ENCODE results near the gene MYO10. TPM values are rescaled to one million over a fixed set of nuclear protein-coding genes. Genes with fewer than 3 reads are reported as not detected.
"Not testable (repeated sequence)": the region's sequence is repeated elsewhere in the genome, so short reads cannot be mapped to it uniquely, and the experiment has no call there.

MYO10 gene
- total RNA-seq, 2 experiments from 2014 or later, result 0.23 TPM; not detected in 1

DNA sequence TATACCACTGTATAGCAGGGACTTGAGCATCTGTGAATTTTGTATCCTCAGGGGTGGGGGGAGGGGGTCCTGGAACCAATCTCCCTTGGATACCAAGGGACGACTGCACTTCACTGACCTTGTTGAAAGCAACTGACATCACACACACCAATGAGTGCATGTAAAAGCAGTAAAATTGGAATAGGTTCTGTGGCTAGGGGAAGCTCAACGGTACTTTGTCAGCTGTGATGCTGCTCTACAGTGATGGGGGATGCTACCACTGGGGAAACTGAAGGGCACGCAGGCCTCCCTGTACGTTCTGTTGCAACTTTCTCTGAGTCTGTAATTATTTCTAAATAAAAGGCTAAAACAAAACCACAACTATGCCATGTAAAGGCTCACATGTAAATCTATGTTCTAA, 272.2 kb downstream of the MYO10 start:
- H3K4me1 Mint-ChIP-seq, result no peaks in the 10 kb centered on the region
- H3K9me3 Mint-ChIP-seq, result no peaks in the 10 kb centered on the region
- no peaks in the 10 kb centered on the region for H3K27me3 Mint-ChIP-seq
- CTCF ChIA-PET, result no interaction called here
- no peak overlapping the region for H3K4me3 Mint-ChIP-seq
- no peak for DNase-seq
- H3K27ac Mint-ChIP-seq, result no peak overlapping the region
- no peaks in the 10 kb centered on the region for H3K36me3 Mint-ChIP-seq (ENCODE audit: low read depth)
- POLR2A ChIA-PET, result no interaction called here

DNA sequence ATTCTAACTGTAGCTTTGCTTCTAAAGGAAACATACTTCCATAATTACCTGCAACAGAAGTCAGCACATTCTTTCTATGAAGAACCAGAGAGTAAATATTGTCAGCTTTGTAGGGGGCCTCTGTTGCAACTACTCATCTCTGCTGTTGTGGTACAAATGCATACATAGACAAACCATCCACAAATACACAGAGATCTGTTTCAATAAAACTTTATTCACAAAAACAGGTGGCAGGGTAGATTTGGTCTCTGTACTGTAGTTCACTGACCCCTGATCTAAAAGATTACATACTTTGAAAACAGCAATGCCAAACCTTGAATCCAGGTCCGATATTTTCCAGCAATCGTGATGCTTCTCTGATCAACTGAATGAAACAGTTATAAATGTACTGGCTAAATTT, 274.4 kb downstream of the MYO10 start:
- Mint-ChIP-seq H3K4me3 (no peak overlapping the region), H3K27ac (no peak overlapping the region), H3K36me3 (ENCODE audit: low read depth) (no peaks in the 10 kb centered on the region), H3K9me3 (no peaks in the 10 kb centered on the region), H3K4me1 (no peaks in the 10 kb centered on the region), H3K27me3 (no peaks in the 10 kb centered on the region)
- ChIA-PET POLR2A (no interaction called here), CTCF (no interaction called here)
- DNase-seq, result no peak

DNA sequence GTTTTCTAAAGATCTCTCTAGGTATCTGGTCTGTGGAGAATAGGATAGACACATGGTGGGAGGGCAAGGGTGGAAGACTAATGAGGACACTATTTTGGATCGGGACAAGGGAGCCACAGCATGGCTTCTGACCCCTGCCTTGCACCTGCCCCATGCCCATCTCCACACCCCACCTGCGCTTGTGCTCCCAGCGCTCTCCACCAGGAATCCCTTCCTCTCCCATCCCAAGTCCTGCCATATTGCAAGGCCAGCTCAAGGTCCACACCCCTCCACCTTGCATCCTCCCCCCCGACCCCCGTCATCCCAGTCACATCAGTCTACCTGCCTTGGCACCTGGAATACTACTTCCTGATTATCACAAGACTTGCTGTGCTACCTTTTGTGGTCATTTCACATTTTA, 275.1 kb downstream of the MYO10 start:
- no peak overlapping the region for H3K4me3 Mint-ChIP-seq
- no peaks in the 10 kb centered on the region for H3K36me3 Mint-ChIP-seq (ENCODE audit: low read depth)

GRCh38 chr5:16659536-16659935, 276.6 kb downstream of the MYO10 start:
- POLR2A ChIA-PET, result no interaction called here
- H3K36me3 Mint-ChIP-seq (ENCODE audit: low read depth), result no peaks in the 10 kb centered on the region
- H3K4me1 Mint-ChIP-seq, result no peaks in the 10 kb centered on the region
- H3K27ac Mint-ChIP-seq, result no peak overlapping the region
- CTCF ChIA-PET, result no interaction called here
- H3K9me3 Mint-ChIP-seq, result no peaks in the 10 kb centered on the region
- H3K4me3 Mint-ChIP-seq, result no peak overlapping the region
- DNase-seq, result no peak
- H3K27me3 Mint-ChIP-seq, result no peaks in the 10 kb centered on the region

More for the DNA sequence above, 275.1 kb downstream of the MYO10 start:
- H3K9me3 Mint-ChIP-seq, result no peaks in the 10 kb centered on the region
- DNase-seq, result no peak
- ChIA-PET CTCF (no interaction called here), POLR2A (no interaction called here)
- H3K4me1 Mint-ChIP-seq, result no peaks in the 10 kb centered on the region
- H3K27ac Mint-ChIP-seq, result no peak overlapping the region
- H3K27me3 Mint-ChIP-seq, result no peaks in the 10 kb centered on the region

GRCh38 chr5:16656561-16657191, 279.4 kb downstream of the MYO10 start:
- POLR2A ChIA-PET, result no interaction called here
- H3K27me3 Mint-ChIP-seq, result no peaks in the 10 kb centered on the region
- CTCF ChIA-PET, result no interaction called here

GRCh38 chr5:16654647-16655334, 281.3 kb downstream of the MYO10 start:
- DNase-seq, result no peak
- CTCF ChIA-PET, result no interaction called here
- Mint-ChIP-seq H3K4me3 (no peak overlapping the region), H3K27me3 (no peaks in the 10 kb centered on the region), H3K36me3 (ENCODE audit: low read depth) (no peaks in the 10 kb centered on the region), H3K27ac (no peak overlapping the region), H3K4me1 (no peaks in the 10 kb centered on the region), H3K9me3 (no peaks in the 10 kb centered on the region)
- POLR2A ChIA-PET, result no interaction called here

More at GRCh38 chr5:16656561-16657191, 279.4 kb downstream of the MYO10 start:
- no peaks in the 10 kb centered on the region for H3K36me3 Mint-ChIP-seq (ENCODE audit: low read depth)
- H3K9me3 Mint-ChIP-seq, result no peaks in the 10 kb centered on the region
- H3K4me3 Mint-ChIP-seq, result no peak overlapping the region
- H3K27ac Mint-ChIP-seq, result no peak overlapping the region
- no peak for DNase-seq
- H3K4me1 Mint-ChIP-seq, result no peaks in the 10 kb centered on the region

DNA sequence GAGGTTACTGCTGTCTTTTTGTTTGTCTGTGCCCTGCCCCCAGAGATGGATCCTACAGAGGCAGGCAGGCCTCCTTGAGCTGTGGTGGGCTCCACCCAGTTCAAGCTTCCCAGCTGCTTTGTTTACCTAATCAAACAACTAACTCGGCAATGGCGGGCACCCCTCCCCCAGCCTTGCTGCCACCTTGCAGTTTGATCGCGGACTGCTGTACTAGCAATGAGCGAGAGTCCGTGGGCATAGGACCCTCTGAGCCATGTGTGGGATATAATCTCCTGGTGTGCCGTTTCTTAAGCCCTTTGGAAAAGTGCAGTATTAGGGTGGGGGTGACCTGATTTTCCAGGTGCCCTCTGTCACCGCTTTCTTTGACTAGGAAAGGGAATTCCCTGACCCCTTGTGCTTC, 287.3 kb downstream of the MYO10 start:
- H3K4me1 Mint-ChIP-seq; H3K27ac Mint-ChIP-seq; CTCF ChIA-PET; H3K36me3 Mint-ChIP-seq (ENCODE audit: low read depth); DNase-seq; H3K4me3 Mint-ChIP-seq; H3K9me3 Mint-ChIP-seq; H3K27me3 Mint-ChIP-seq; POLR2A ChIA-PET: not testable (repeated sequence)

DNA sequence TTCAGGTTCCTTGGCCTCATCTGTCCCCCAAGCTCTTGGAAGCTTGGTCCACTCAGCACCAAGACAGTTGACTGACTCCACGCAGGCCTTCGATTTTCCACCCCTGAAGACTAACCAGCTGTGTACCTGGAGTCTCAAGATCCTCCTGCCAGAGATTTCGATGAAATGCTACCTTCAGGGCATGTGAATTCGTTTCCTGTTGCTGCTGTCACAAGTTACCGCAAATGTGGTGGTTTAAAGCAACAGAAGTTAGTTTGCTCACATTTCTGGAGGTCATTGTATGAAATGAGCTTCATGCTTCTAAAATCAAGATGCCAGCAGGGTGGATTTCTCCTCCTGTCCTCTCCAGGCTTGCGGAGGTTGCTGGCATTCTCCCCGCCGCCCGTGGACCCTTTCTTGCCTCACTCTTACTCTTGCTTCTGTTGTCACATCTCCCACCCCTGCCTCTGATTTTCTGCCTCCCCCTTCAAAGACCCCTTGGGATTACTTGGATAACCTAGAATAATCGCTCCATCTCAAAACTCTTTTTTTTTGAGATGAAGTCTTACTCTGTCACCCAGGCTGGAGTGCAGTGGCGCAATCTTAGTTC, 291.7 kb downstream of the MYO10 start:
- Mint-ChIP-seq H3K27ac (no peak overlapping the region), H3K4me1 (peaks cover 2% of the 10 kb centered on the region), H3K4me3 (no peak overlapping the region), H3K9me3 (peaks cover 6% of the 10 kb centered on the region), H3K36me3 (ENCODE audit: low read depth) (no peaks in the 10 kb centered on the region), H3K27me3 (no peaks in the 10 kb centered on the region)
- ChIA-PET CTCF (interaction anchor here (1.2 kb wide), 1 partner anchor 59 kb away, joined by 3 read pairs; no protein-coding TSS in a partner anchor), POLR2A (interaction anchor here (1.0 kb wide), 1 partner anchor 17 kb away, joined by 3 read pairs; no protein-coding TSS in a partner anchor)
- no peak for DNase-seq

DNA sequence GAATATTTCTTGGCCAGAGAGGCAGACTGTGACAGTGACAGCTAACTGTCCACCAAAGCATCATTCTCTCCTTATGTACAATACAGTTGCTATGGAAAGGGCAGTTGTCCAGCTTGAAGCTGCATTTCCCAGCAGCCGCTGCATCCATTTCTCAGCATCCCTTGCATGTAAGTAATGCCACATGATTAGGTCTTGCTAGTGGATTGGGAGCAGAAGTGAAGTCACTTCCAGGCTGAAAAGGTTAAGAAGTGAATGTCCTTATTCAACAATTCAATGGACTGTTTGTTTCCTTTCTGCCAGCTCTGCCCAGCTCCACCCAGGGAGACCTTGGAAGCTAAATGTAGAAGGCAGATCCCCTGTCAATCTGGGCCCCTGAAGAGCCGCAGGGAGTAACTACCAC, 293.2 kb downstream of the MYO10 start:
- Mint-ChIP-seq H3K9me3 (peaks cover 6% of the 10 kb centered on the region), H3K27me3 (no peaks in the 10 kb centered on the region), H3K27ac (no peak overlapping the region), H3K36me3 (ENCODE audit: low read depth) (no peaks in the 10 kb centered on the region), H3K4me3 (no peak overlapping the region), H3K4me1 (peaks cover 2% of the 10 kb centered on the region)
- no peak for DNase-seq
- CTCF ChIA-PET, result no interaction called here
- POLR2A ChIA-PET, result no interaction called here

- ChIA-PET CTCF (no interaction called here), POLR2A (no interaction called here)
- no peaks in the 10 kb centered on the region for H3K36me3 Mint-ChIP-seq (ENCODE audit: low read depth)
- H3K27me3 Mint-ChIP-seq, result peaks cover 2% of the 10 kb centered on the region
- no peak for DNase-seq
- peaks cover under 1% of the 10 kb centered on the region for H3K9me3 Mint-ChIP-seq
- no peak overlapping the region for H3K4me3 Mint-ChIP-seq
- H3K4me1 Mint-ChIP-seq, result peaks cover under 1% of the 10 kb centered on the region
- H3K27ac Mint-ChIP-seq, result no peak overlapping the region
These were observed 296.9 kb downstream of the MYO10 start for GRCh38 chr5:16639206-16639605.

GRCh38 chr5:16628376-16628775, 307.7 kb downstream of the MYO10 start:
- H3K4me1 Mint-ChIP-seq, result peaks cover 26% of the 10 kb centered on the region
- H3K4me3 Mint-ChIP-seq, result no peak overlapping the region
- POLR2A ChIA-PET, result interaction anchor here (3.5 kb wide), 1 partner anchor 11 kb away, joined by 50 read pairs; the partner anchor contains the start of gene RETREG1
- CTCF ChIA-PET, result no interaction called here
- H3K36me3 Mint-ChIP-seq (ENCODE audit: low read depth), result peaks cover 4% of the 10 kb centered on the region
- H3K27me3 Mint-ChIP-seq, result no peaks in the 10 kb centered on the region
- H3K9me3 Mint-ChIP-seq, result no peaks in the 10 kb centered on the region
- no peak overlapping the region for H3K27ac Mint-ChIP-seq
- DNase-seq, result no peak

DNA sequence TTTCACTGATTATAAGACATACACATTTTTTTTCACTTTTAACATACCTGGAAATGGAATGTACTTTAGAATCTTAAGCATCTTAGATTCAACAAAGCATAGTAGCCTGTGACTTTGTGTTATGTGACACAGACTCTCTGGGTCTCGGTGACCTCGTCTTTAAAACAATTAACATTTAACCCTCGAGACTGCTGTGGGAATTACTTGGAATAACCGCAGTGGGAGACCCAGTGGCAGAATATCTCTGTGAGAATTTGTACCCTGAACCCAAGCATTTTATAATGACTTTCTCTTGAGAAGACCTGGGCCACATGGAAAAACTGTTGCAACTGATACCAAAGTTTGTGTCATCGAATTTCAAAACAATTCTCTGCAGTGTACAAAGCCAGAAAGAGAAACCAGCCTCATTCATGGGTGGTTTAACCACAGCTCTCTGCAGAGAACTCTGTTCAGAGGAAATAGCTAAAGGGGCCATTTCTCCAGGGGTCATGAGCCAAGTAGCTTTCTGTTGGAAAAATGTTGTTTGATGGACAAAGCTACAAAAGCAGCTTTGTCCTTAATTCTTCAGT, 309.3 kb downstream of the MYO10 start:
- ChIA-PET CTCF (interaction anchor here (1.6 kb wide), 1 partner anchor 137 kb away, joined by 3 read pairs; no protein-coding TSS in a partner anchor), POLR2A (interaction anchor here (1.0 to 3.5 kb wide), 3 partner anchors 9 to 18 kb away, joined by 3 to 50 read pairs (median 3); partner anchors contain the start of gene RETREG1)
- H3K27ac Mint-ChIP-seq, result peak overlapping the region; percentile 51
- no peak overlapping the region for H3K4me3 Mint-ChIP-seq
- no peaks in the 10 kb centered on the region for H3K27me3 Mint-ChIP-seq
- peaks cover 4% of the 10 kb centered on the region for H3K36me3 Mint-ChIP-seq (ENCODE audit: low read depth)
- no peaks in the 10 kb centered on the region for H3K9me3 Mint-ChIP-seq
- peaks cover 26% of the 10 kb centered on the region for H3K4me1 Mint-ChIP-seq
- peak; percentile 25 for DNase-seq

- Mint-ChIP-seq H3K27ac (no peak overlapping the region), H3K27me3 (peaks cover 2% of the 10 kb centered on the region), H3K4me1 (peaks cover 26% of the 10 kb centered on the region), H3K36me3 (ENCODE audit: low read depth) (peaks cover 4% of the 10 kb centered on the region), H3K9me3 (no peaks in the 10 kb centered on the region), H3K4me3 (no peak overlapping the region)
- DNase-seq, result no peak
- ChIA-PET POLR2A (interaction anchor here (3.5 kb wide), 1 partner anchor 8 kb away, joined by 50 read pairs; the partner anchor contains the start of gene RETREG1), CTCF (no interaction called here)
These were observed 311.0 kb downstream of the MYO10 start for GRCh38 chr5:16625096-16625495.
